Amniotic stem cell (primary cell): Measurements from ENCODE around the gene APH1B.
"Not testable (repeated sequence)": the region's sequence is repeated elsewhere in the genome, so short reads cannot be mapped to it uniquely, and the experiment has no call there.

Source experiments
- DNase-seq: peaks from one replicate; lab custom pipeline; 2025; lab: John Stamatoyannopoulos, UW

APH1B gene

DNA sequence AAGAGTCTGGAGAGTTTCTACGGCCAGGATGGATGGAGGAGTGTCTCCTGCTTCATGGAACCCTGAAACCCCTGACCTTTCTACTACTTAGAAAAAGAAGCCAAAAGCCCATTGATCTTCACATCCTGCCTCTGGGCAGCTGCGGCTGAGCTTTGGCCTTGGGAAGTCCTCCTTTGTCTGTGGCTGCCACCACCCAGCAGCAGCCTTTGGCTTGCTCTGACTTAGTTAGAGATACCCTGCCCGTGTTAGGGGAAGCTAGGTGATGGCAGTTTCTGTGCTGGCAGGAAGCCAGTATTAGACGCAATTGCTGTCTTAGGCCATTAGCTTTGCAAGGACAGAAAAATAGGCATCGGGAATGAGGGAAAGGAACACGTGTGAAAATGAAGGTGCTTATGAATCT lies 18.8 kb downstream of the APH1B start:
- DNase-seq, result no peak

DNA sequence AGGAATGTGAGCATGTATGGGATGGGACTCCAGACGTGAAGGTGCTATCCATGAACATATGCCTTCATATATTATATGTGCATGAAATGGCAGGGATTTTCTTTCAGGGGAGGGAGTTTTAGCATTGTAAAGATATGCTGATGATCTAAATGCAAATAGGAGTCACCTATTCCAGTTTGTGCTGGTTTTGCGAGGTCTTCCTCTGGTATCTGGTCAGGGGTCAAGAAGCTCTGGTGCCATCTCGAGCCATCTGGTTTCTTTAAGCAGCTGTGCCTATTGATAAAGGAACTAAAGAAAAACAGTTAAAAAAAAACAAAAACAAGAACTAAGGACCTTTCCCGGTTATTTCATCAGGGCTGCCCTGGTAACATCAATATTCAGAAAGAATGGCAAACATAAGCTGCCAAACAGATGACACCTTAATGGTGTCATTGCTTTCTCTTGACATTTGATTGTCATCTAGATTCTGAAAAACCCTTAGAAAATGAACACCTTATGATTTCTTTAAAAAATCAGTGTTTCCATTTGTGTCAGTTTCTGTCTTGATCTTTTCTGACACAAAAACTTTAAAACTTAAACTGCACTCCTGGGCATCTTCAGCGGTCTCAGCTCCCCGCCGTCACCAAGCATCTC lies 22.7 kb downstream of the APH1B start:
- no peak for DNase-seq

DNA sequence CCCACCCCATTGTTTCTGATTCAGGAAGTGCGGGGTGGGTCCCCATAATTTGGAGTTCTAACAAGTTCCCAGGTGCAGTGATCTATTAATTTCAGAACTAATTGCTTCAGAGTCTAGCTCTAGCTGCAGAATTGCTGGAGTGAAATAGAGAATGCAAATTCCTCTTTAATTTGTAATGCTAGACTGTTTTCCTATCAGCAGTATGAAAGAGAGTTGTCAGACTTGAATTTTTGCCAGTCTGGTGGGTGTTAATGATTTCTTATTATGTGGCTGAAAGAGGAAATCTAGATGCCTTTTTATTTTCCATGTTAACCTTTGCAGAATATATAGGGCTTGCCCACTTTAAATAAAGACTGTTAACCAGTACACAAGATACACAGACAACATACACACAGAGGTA lies 23.7 kb downstream of the APH1B start:
- no peak for DNase-seq

DNA sequence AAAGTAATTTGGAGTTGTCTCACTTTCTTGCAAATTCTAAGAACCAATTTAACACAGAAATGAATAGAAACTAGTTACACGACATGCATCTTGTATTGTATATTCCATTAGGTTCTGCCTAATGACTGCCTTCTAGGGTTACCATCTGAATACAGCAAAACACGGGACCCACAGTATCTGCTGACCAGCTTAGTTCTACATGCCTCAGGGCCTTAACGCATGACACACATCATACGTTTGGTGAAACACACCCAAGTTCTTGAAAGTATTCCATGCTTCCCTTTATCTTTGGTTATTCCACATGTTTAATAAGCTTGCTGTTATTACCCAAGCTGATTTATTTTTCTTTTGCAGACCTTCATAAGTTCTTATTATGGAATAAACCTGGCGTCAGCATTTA lies 27.9 kb downstream of the APH1B start:
- no peak for DNase-seq

DNA sequence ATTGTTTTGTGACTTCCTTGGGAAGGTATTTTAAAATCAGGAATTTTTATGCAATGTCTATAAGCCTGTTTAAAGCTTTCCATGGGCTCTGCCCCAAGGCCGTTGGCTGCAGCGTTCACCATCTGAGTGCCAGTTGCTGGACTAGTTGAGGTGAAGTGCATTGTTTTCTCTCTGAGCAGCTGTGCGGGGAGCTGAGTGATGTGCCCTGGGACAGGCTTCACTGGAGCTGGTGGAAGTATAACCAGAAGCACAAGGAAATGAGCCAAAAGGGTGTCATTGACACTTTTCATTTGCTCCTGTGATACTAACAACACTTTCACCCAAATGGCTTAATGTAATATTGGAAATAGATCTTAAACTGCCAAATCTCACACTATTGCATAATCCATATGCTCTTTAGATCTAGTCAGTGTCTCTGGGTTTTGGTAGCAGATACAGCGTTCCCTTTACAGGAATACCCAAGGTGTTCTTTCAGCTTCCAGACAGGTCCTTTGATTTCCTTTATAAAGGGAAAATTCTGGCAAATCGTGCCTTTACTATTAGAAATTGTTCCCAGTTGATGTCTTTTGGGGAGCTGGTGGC lies 29.2 kb downstream of the APH1B start:
- DNase-seq, result no peak

DNA sequence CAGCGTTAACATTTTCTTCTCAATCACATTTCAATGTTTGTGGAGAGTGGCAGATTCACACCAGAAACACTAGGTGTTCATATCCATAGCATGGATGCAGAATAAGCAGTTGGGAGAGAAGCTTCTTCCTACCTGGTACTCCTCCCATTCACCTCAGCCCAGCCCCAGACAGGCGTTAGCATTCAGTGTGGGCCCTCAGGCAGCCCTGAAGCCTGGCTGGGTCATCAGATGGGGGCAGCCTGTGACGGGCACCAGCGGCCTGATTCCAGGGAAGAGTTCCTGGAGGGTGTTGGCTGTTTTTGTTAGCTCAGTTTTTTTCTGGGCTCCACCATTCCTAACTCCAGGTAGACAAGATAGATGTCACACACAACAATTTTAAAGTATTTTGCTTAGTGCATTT lies 31.1 kb downstream of the APH1B start:
- no peak for DNase-seq

DNA sequence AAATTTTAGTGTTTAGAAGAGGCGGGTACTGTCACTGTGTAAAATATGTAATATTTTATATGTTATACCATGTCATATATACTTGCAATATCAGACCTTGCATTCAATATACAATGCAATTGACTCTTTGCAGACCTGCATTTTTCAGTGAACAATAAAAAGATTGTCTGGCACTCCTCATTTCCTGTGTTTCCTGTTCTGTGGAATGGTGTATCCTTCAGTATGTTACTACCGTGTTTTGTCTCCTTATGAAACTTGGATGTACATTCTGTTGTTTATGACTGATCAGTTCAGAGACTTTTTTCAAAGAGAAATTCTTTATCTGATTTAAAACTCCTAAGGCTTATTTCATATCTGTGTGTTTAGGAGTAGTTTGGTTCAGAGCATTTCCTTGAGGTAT lies 31.5 kb downstream of the APH1B start:
- DNase-seq, result no peak

DNA sequence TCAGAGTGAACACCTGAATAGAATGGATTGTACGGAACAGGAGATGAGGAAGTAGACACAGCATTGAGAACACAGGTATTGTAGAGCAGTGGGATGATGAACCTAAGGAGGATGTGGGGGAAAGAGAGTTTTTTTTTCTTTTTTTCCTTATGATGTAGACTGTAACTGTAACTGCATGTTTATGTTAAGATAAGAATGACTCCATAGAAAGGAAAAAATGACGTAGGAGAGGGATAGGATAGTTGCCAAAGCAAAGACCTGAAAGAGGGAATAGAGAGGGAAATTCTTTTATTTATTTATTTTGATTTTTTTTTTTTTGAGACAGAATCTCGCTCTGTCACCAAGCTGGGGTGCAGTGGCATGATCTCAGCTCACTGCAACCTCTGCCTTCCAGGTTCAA lies 33.2 kb downstream of the APH1B start:
- DNase-seq, result no peak

DNA sequence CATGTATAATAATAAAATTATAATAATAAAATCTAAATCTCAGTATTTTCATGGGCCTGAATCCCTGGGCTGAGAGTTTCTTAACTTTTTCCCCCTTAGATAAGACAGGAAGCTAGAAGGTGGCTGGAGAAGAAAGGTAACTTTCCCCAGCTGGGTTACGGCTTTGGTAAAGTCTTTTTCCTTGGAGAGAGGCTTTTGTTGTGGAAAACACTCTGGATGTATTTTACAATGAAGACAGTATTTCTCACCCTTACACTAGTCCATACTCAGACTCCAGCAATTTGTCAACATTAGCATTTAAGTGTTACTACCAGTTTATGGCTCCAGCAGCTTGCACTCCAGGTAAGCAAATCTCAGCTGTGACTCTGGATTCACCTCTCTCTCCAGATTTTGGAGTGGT lies 34.9 kb downstream of the APH1B start:
- no peak for DNase-seq

DNA sequence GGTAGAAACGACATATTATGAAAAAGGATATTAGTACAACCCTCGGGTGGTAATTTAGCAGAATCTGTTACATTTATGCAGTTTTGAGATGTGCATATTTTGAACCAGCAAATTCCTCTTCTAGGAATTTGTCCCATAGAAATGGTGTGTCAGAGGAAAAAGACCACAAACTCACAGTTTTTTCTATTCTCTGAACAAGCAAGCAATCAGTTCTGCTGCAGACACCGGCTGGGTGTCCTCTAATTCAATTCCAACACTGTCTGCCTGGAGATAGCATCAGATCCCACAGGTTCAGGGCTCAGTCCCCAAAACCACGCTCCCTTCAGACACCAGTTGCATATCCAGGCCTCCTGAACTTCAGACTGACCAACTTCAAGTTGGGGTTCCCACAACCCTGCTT lies 36.4 kb downstream of the APH1B start:
- DNase-seq, result no peak

DNA sequence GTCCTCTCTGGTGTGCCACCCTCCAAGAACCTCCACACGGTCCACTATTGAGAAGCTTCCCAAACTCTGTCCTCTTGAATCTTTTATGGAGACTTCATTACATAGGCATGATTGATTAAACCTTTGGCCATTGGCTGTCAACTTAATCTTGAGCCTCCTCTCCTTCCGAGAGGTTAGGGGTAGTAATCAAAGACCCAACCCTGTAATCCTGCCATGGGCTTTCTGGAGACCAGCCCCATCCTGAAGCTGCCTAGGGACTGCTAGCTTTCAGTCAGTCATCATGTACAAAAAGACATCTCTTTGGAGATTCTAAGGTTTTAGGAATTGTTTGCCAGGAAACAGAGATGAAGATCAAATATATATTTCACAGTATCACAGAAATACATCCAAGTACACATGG lies 37.0 kb downstream of the APH1B start:
- DNase-seq, result no peak

DNA sequence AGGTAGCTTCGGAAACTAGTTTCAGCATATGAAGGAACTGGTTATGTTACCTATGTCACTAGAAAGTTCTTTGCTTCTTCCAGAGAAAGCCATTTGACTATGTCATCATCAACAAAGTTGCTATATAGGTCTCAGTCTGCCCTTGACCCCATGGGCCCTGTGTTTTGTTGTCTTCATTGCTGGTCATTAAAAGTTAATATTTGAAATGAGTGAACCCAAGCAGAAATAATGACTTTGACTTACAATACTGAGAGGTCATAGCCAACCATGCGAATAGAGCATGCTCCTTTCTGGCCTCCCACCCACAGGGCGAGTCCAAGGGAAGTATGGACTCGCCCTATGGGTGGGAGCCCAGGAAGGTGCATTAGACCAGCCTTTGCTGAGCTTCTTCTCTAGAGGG lies 40.9 kb downstream of the APH1B start:
- no peak for DNase-seq

DNA sequence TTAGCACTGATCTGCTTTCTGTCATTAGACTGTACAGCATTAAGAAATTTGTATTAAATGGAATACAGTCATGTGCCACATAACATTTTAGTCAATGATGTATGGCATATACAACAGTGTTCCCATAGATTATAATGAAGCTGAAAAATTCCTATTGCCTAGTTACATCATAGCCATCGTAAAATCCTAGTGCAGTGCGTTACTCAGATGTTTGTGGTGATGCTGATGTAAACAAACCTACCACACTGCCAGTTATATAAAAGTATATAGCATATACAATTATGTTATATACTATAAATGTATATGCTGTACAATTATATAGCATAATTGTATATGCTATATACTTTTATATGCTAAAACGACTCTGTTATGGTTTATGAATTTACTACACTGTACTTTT lies 41.7 kb downstream of the APH1B start:
- no peak for DNase-seq

DNA sequence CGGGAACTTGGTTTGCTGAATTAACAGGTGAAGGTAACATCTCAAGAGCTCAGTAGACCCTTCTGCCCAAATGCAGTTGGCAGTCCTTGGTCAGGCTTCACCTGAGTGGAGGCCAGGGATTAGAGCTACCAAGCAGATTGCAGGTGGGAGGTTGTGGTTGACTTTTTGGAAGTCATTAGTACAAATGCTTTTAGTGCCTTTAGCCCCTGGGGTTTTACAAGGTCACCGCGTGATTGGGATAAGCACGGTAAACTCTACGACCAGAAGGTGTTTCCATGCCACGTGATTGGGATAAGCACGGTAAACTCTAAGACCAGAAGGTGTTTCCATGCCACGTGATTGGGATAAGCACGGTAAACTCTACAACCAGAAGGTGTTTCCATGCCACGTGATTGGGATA lies 43.0 kb downstream of the APH1B start:
- not testable (repeated sequence) for DNase-seq

DNA sequence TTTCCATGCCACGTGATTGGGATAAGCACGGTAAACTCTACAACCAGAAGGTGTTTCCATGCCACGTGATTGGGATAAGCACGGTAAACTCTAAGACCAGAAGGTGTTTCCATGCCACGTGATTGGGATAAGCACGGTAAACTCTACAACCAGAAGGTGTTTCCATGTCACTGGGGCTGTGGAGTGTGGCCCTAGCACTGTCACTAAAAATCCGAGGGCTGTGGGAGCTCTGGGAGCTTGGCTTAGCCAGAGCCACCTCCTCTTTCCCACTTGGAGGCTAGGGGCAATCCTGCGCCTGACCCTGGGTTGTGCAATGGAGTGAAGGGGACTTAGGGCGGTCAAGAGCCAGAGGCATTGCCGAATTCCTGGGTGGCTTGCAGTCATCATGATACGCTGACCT lies 43.6 kb downstream of the APH1B start:
- DNase-seq, result not testable (repeated sequence)

DNA sequence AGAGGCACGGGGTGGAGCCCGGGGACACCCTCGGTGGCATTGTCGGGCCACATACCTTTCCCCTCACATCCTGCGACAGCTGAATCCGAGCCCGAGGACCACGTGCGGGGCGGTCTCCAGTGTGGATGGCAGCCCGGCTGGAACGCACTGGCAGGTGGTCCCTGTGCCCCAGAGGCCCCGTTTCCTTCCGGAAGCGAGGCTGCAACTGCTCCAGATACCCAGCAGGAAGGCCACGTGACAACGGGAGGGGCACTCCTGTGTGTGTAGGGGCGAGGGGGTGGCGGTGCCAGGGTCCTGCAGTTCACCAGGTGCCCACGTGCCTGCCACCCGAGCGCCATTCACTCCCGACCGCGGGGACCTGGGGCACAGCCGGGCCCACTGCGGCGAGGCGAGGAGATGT lies 44.1 kb downstream of the APH1B start:
- DNase-seq, result no peak

DNA sequence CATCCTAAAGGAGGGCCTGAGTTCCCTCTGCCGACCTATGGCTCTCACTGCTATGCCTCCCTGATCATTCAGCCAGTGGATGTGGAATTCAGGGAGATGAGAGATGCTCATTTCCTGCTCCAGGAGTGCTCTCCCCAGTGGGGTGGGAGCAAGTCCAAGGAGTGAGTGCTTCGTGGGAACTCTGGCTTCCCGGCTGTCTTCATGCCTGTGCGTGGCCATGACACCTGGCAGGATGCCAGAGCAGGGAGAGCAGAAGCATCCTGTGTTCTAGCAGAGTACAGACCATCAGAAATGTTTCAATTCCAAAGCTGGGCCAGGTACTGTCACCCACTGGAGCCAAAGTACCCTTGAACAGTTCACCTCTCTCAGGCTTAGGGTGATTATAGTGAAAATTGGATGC lies 45.1 kb downstream of the APH1B start:
- no peak for DNase-seq

DNA sequence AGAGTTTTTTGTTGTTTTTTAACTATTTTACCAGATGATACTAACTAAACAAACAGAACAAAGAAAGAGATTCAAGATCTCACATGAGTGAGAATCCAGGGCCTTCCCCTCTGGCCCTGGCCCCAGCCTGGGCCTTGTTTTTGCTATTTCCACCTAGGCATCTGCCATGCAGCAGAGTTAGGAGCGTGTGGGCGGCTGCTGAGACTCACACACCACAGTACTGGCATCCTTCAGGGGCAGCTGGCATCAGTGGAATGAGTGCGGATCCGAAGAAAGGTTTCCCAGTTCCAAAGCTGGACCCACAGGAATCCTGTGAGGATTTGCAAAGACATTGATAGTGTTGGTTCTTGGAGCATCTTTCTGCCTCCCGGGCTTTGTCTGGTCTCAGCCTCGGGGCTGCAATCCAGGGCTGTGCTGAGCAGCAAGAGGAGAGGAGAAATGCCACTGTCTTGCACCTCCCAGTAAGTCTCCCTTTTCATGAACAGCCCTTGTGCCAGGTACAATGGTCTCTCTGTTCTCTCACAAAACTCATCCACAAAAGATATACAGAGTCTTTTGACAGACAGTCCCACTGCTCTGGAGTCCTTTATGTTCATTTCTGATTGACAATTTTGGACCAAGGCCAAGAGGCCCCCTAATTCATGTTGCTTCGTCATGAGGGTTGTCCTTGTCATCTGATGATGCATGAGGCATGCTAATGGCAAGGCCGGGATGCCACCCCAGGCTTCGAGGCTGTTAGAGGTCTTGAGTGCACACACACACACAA lies 46.6 kb downstream of the APH1B start:
- no peak for DNase-seq

DNA sequence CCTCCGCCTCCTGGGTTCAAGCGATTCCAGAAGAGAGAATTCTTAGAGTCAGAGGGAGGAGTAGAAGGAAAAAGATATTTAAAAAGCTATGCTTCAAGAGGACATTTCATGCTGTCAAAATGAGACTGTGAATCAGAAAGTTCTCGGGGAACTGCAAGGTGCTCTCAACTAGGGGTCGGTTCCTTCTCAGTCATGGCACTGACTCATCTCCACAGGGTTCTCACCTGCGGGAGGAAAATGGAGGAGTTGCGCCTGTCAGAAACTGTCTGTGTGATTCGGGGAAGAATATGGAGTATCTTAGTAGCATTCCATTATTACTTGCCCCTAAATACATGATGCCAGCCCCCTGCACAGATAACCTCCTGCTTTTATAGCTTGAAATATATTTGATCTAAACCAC lies 47.4 kb downstream of the APH1B start:
- no peak for DNase-seq

DNA sequence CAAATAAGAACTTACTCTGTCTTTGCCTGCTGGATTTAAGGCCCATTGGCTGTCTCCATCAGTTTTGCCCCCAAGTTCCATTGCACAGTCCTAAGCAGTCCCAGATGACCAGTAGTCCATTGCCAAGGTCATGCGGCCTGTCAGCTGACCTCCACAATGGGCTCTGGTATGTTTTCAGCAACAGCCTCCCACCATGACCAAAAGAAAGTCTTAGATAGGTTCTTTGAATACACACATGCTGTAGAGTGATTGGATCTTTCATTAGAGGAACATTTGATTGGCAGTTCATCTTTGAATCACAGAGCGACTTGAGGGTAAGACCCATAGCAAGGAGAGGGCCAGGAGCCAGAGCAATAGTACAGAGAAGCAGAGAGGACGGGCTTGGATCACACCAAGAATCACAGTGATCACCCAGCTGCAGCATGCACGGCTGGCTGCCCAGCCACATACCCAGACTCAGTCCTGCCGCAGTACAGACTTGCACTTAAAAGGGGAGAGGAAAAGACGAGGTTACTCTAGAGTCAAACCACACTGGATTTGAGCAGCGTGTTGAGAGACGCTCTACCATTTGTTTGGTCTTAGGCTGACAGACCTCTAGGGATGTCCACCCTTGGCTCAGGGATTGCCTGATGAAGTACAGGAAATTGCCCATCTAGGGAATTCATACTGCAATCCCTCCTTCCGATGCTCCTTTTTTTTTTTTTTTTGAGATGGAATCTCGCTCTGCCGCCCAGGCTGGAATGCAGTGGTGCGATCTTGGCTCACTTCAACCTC lies 50.4 kb downstream of the APH1B start:
- no peak for DNase-seq

DNA sequence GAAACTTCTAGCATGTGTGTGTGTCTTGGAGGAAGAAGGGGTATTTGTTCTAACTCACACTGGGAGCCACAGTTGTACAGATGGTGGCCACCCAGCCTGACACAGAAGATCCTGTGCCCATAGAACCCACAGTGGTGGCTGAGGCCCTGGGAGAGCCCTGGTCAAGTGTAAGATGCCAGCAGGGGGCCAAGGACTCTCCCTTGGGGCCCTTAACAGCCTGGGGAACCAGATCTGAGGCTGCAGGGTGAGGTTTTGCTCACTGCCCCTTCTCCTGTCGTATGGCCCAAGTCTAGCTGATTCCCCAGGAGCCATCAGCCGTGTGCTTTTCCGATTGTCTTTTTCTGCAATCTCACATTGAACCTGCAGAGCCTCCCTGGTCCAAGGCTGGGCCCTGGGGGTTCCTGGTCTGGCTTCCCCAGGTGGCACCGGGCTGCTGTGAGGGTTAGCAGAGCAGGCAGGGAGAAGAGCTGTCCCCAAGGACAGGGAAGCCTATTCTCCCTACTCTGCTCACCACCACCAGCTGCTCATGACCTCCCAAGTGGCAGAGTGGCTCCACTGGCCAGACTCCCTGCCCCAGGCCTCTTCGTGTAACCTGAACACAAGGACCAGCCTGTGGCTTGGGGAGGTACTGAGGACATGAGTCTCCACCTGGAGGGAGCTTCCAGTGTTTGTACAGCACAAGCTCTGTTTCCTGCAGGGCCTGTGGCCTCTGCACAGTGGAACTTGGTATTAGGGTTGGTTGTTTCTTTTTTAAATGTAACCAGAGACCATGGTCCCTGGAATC lies 52.4 kb downstream of the APH1B start:
- no peak for DNase-seq

DNA sequence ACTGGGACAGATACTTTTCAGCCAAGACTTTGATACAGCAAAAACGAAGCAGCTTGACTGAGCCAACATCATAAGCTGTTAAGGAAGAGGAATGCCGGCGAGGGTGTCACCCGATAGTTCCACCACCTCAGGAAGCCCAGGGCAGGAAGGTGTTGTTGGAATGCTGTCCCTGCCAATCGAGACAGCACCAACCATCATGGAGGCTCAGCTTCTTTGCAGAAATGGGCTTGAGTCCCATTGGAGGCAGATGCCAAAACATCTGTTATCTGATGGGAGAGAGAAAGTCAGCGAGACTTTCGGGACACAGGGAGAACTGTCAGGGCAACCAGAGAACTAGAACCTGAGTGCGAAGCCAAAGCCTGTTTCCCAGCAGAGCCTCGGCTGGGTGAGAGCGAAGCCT lies 53.5 kb downstream of the APH1B start:
- DNase-seq, result no peak
